ENCODE measurements around the gene TCEAL7. TPM values are rescaled to one million over a fixed set of nuclear protein-coding genes. Genes with fewer than 3 reads are reported as not detected.

Gene TCEAL7
- total and polyA plus RNA-seq, 2 of the 4 experiments (the other 2 are of a cell fraction), result 6.5 to 15.4 TPM

DNA sequence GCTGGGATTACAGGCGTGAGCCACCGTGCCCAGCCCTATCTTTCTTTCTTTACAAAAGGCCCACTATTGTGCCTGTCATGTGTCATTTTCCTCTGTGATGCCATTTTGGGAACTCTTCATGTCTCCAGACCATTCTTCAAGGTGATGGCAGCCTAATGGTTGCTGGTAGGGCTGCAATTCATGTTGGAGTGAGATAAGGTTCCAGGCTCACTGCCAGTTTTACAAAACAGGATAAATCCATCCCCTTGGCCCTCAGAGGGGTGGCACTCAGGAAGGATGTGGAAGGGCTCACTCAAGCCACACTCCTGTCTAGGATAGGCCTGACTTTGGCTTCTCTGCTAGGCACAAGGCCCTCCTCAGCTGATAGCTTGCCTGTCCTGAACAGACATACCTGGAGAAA lies 30.1 kb downstream of the TCEAL7 start:
- POLR2A ChIA-PET (ENCODE audit: unreplicated experiment), result no interaction called here
- ATAC-seq (ENCODE audit: low read depth), result no peak
- H2AK5ac ChIP-seq (ENCODE audit: low read depth, low read length), result 0 out of 2 replicates have a peak overlapping the region, but pooled peaks have one; percentile 6
- dilution Hi-C loops (cut with HindIII; ENCODE audit: low sequenced_read_pairs, unreplicated experiment), result no loop called here
- H3K4me1 ChIP-seq (ENCODE audit: control insufficient read depth, insufficient read depth, low read length), result peaks cover 5% of the 10 kb centered on the region; the same call in 1 of the 2 replicates
- no peak overlapping the region for H3K4ac ChIP-seq (ENCODE audit: low read depth, low read length)
- H2AFZ ChIP-seq (replicated peaks; ENCODE audit: low read length, poor library complexity), result no peak overlapping the region
- 0 out of 2 replicates have a peak overlapping the region, but pooled peaks have one; percentile 68 for H3K18ac ChIP-seq (ENCODE audit: low read depth, low read length)
- no peak overlapping the region for H3K9ac ChIP-seq (ENCODE audit: low read depth, low read length)
- CTCF ChIA-PET, result interaction anchor here (1.5 kb wide), 1 partner anchor 50 kb away, joined by 3 read pairs; no protein-coding TSS in a partner anchor
- no peaks in the 10 kb centered on the region; the same call in 1 of the 2 replicates for H3K9me1 ChIP-seq (ENCODE audit: insufficient read depth, low read length)
- no TSS peak for BruUV-seq (replicated peaks)
- 0 out of 4 replicates have a peak, but pooled peaks cover 0 to 6% of the 10 kb centered on the region in 2 experiments for H3K79me1 ChIP-seq (ENCODE audit: low read depth in 1 of 2, low read length in 2 of 2)
- H3K27me3 ChIP-seq (ENCODE audit: control insufficient read depth, insufficient read depth, low read length), result no peaks in the 10 kb centered on the region
- no peak overlapping the region for H3K4me2 ChIP-seq (ENCODE audit: low read depth, low read length)
- no peaks in the 10 kb centered on the region for H4K20me1 ChIP-seq (ENCODE audit: insufficient read depth, low read length)
- intact Hi-C loops (cut with micrococcal nuclease), result no loop called here
- in situ Hi-C loops (cut with MboI; ENCODE audit: low sequenced_read_pairs), result no loop called here
- H4K8ac ChIP-seq (ENCODE audit: low read depth in 2 of 2, low read length in 2 of 2), result no peak overlapping the region
- peak overlapping the region; percentile 12; the same call in 1 of the 2 replicates for H3K27ac ChIP-seq (ENCODE audit: insufficient read depth, low read length)
- H3K56ac ChIP-seq (ENCODE audit: extremely low read depth, insufficient read depth, low read length), result no peak overlapping the region
- H3K4me3 ChIP-seq (ENCODE audit: insufficient read depth, low read depth, low read length), result no peak overlapping the region
- no peak overlapping the region for H2BK20ac ChIP-seq (ENCODE audit: low read depth, low read length)
- H4K5ac ChIP-seq (ENCODE audit: low read depth, low read length), result no peak overlapping the region
- TF ChIP-seq CEBPB (IDR thresholded peaks at IDR 0.05; ENCODE audit: low read depth, low read length) (no peak), BHLHE40 (IDR thresholded peaks at IDR 0.05; ENCODE audit: low read depth, low read length) (no peak), MAZ (IDR thresholded peaks at IDR 0.05; ENCODE audit: borderline replicate concordance, low read depth, low read length) (no peak), MXI1 (IDR thresholded peaks at IDR 0.05; ENCODE audit: borderline replicate concordance, low read depth, low read length) (no peak), RAD21 (IDR thresholded peaks at IDR 0.05; ENCODE audit: low read length) (no peak), CHD1 (IDR thresholded peaks at IDR 0.05; ENCODE audit: low read depth, low read length) (no peak), RFX5 (IDR thresholded peaks at IDR 0.05; ENCODE audit: low read depth, low read length) (no peak), POLR2A (IDR thresholded peaks at IDR 0.05; ENCODE audit: low read depth, low read length) (no peak), SMC3 (IDR thresholded peaks at IDR 0.05; ENCODE audit: low read depth, low read length) (no peak), NFE2L2 (IDR thresholded peaks at IDR 0.05; ENCODE audit: low read depth, low read length) (no peak), MAFK (IDR thresholded peaks at IDR 0.05; ENCODE audit: low read depth, low read length) (no peak)
- TF ChIP-seq, protein P1, sequence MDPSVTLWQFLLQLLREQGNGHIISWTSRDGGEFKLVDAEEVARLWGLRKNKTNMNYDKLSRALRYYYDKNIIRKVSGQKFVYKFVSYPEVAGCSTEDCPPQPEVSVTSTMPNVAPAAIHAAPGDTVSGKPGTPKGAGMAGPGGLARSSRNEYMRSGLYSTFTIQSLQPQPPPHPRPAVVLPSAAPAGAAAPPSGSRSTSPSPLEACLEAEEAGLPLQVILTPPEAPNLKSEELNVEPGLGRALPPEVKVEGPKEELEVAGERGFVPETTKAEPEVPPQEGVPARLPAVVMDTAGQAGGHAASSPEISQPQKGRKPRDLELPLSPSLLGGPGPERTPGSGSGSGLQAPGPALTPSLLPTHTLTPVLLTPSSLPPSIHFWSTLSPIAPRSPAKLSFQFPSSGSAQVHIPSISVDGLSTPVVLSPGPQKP (IDR thresholded peaks at IDR 0.05; ENCODE audit: borderline replicate concordance, low read depth, low read length), result no peak
- TF ChIP-seq, protein P2, sequence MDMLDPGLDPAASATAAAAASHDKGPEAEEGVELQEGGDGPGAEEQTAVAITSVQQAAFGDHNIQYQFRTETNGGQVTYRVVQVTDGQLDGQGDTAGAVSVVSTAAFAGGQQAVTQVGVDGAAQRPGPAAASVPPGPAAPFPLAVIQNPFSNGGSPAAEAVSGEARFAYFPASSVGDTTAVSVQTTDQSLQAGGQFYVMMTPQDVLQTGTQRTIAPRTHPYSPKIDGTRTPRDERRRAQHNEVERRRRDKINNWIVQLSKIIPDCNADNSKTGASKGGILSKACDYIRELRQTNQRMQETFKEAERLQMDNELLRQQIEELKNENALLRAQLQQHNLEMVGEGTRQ (IDR thresholded peaks at IDR 0.05; ENCODE audit: low read depth, low read length), result no peak
- no CpG with 5 or more reads among the region's 2 CpGs for WGBS, 2 experiments (ENCODE audit: extremely low coverage in 2 of 2, insufficient read length in 1 of 2)
- H2BK15ac ChIP-seq (ENCODE audit: low read depth, low read length), result no peak overlapping the region
- peaks cover 2% of the 10 kb centered on the region; the same call in 1 of the 2 replicates for H3K36me3 ChIP-seq (ENCODE audit: control insufficient read depth, insufficient read depth, low read length)
- peak overlapping the region; percentile 74; the same call in 1 of the 2 replicates for H4K91ac ChIP-seq (ENCODE audit: insufficient read depth, low read depth, low read length)
- DNase-seq, result no peak
- no peak overlapping the region for H2BK120ac ChIP-seq (ENCODE audit: low read depth, low read length)
- H2AK9ac ChIP-seq (replicated peaks; ENCODE audit: low read depth, low read length, poor library complexity), result peak overlapping the region; percentile 33
- H3K9me3 ChIP-seq (ENCODE audit: control insufficient read depth, insufficient read depth, low read length), result no peaks in the 10 kb centered on the region
- no peak overlapping the region for H3K23ac ChIP-seq (ENCODE audit: low read depth, low read length)
- H2BK5ac ChIP-seq (ENCODE audit: low read depth, low read length, poor library complexity, severe bottlenecking), result peak overlapping the region; percentile 7
- H3K14ac ChIP-seq (replicated peaks; ENCODE audit: low read depth, low read length), result no peak overlapping the region; the same call in 1 of the 2 replicates

Measured in IMR-90 (cell line).